ENCODE data around the gene SEC23B. TPM values are rescaled to one million over a fixed set of nuclear protein-coding genes. Genes with fewer than 3 reads are reported as not detected.
A peak's percentile ranks its signal among the peaks of the same experiment; 100 is the strongest.
"Not testable (repeated sequence)": the region's sequence is repeated elsewhere in the genome, so short reads cannot be mapped to it uniquely, and the experiment has no call there.

SEC23B gene
- polyA plus RNA-seq (ENCODE audit: low read depth in 6 of 6): 10 to 100 TPM; 32.5 to 55.5 (median 39.7) TPM

DNA sequence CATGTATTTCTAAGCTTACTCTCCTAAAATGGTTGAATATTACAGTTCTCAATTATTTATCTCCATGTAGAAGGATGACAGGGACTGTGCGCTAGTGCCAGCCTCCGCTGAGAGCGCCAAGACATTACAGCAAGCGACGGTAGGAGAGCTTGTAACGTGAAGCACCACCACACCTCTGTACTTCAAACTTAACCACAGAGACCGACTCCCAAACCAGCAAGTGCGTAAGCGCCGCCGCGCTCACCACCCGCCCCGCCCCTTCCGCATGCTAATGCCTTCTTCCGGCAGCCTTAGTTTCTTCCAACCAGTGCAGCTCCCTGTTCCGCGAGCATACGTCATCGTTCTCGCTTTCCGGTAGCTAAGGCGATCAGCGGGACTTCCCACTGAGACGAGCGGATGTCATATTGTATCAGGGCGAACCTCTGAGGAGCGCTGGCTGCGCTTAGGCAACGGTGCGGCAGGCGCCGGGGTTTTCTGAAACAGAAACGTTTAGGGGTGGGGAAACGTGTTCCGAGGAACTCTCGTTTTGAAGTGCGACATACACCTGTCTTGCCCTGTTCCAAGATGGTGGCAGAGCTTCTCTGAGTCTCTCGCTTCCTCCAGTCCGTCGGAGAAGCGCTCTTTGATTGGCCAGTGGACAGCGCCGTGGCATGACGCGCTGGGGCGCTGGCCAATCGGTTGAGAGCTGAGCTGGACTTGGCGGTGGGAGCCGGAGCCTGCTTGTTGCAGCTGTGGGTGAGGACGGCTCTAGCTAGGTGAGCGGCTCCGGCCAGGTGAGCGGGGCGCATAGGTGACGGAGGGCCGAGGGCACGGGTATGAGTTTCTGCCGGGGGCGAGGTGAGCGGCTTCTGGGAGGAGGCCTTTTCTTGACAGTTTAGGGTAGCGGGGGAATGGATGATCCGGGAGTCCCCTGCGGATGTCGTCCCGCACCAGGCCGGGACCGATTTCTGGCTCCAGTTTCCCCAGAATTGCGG is at the start of gene SEC23B:
TSS of gene SEC23B (plus strand) at position 723 of the 974 bp plus-strand sequence. CDS start 2,896 bp downstream, outside the sequence.
- H3K9me3 Mint-ChIP-seq: no peaks in the 10 kb centered on the region
- H3K36me3 Mint-ChIP-seq: peaks cover 6 to 20% of the 10 kb centered on the region in 2 donors
- H3K4me1 Mint-ChIP-seq: peaks cover 30 to 32% (median 30%) of the 10 kb centered on the region in 3 donors
- DNase-seq: peak; percentile 99
- H3K27me3 Mint-ChIP-seq: peaks cover 0 to 20% (median 2%) of the 10 kb centered on the region in 3 donors
- H3K27ac Mint-ChIP-seq: peak within 1 kb of the TSS; percentile 99 to 100 (median 100)
- H3K4me3 Mint-ChIP-seq: peak within 1 kb of the TSS; percentile 93 to 100 (median 98)
- peak; percentile 79 to 81 for ATAC-seq (ENCODE audit: low read depth in 2 of 2)

DNA sequence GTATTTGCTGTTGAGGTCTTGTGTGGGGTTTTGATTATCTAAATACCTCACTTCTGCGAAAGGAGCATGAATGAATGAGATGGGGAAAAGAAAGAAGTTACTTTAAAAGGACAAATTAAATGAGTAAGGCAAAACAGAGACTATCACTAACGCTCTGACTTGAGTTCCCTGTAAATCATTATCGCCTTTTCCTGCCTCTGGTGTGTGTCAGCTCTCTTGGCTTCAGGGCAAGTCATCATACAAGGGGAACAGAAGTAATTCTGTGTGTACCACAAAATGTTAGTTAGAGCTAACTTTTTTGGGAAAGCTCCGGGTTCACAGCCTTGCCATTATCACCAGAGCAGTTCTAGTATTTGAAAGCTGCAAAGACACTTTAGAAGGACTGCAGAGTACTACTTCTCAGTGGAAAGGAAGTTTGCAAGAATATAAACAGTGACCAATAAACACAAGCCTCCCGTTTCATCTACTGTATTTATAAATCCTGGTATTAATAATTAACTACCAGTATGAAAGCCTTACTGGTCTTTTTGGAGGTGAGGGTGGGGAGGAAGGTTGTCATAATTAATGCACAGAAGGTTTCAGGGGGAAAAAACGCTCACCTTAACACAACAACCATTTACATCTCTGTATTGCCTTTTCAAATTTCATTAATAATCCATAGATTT is 42.1 kb upstream of the SEC23B start:
- Mint-ChIP-seq H3K4me1 (peaks cover 15 to 27% (median 16%) of the 10 kb centered on the region in 3 donors), H3K27ac (peak overlapping the region in 4 of 6 donors; percentile 11 to 99 (median 80)), H3K36me3 (no peaks in the 10 kb centered on the region), H3K27me3 (no peaks in the 10 kb centered on the region), H3K4me3 (peak overlapping the region in 6 of 8 donors; percentile 95 to 99 (median 98)), H3K9me3 (no peaks in the 10 kb centered on the region)
- ATAC-seq (ENCODE audit: low read depth in 2 of 2) (no peak), DNase-seq (no peak)

DNA sequence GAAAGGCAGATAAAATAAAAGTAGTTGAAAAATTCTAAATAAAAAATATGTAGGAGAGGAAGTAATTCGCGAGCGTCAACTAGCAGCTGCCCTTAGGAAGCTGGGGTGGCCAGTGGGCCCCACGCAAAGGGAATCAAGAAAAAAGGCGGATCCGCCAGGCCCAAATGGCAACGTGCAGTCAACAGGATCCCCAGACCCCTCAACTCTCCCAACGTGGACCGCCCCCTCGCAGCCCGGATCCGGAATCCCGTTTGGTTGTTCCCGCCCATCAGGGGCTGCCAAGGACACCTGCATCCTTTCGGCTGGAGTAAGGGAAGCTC is 41.2 kb upstream of the SEC23B start:
- Mint-ChIP-seq H3K27me3 (no peaks in the 10 kb centered on the region), H3K36me3 (no peaks in the 10 kb centered on the region), H3K4me3 (peak overlapping the region; percentile 95 to 99 (median 98)), H3K9me3 (no peaks in the 10 kb centered on the region), H3K27ac (peak overlapping the region; percentile 96 to 100 (median 99)), H3K4me1 (peaks cover 15 to 27% (median 16%) of the 10 kb centered on the region in 3 donors)
- ATAC-seq (ENCODE audit: low read depth in 2 of 2): no peak
- DNase-seq: no peak

- DNase-seq: peak; percentile 92
- H3K4me3 Mint-ChIP-seq: peak within 1 kb of the TSS; percentile 95 to 99 (median 98)
- H3K9me3 Mint-ChIP-seq: no peaks in the 10 kb centered on the region
- no peaks in the 10 kb centered on the region for H3K36me3 Mint-ChIP-seq
- peak; percentile 85 for ATAC-seq (ENCODE audit: low read depth in 2 of 2)
- peak within 1 kb of the TSS; percentile 96 to 100 (median 99) for H3K27ac Mint-ChIP-seq
- H3K4me1 Mint-ChIP-seq: peaks cover 15 to 27% (median 16%) of the 10 kb centered on the region in 3 donors
- no peaks in the 10 kb centered on the region for H3K27me3 Mint-ChIP-seq
These were observed 40.6 kb upstream of the SEC23B start, which contains the start of the genes DZANK1 and POLR3F for GRCh38 chr20:18466894-18467730. TSS of gene DZANK1 (minus strand) at chr20:18467030. CDS start at chr20:18465358, 1,672 bp downstream. TSS of gene POLR3F (plus strand) at chr20:18467390. CDS start at chr20:18467507, 117 bp downstream.

GRCh38 chr20:18477218-18477617 is 30.5 kb upstream of the SEC23B start:
- no peak for DNase-seq
- ATAC-seq (ENCODE audit: low read depth in 2 of 2): no peak
- H3K4me1 Mint-ChIP-seq: no peaks in the 10 kb centered on the region
- H3K9me3 Mint-ChIP-seq: no peaks in the 10 kb centered on the region
- peaks cover 23 to 28% of the 10 kb centered on the region in 2 donors for H3K36me3 Mint-ChIP-seq
- no peak overlapping the region for H3K27ac Mint-ChIP-seq
- H3K27me3 Mint-ChIP-seq: no peaks in the 10 kb centered on the region
- H3K4me3 Mint-ChIP-seq: no peak overlapping the region

- Mint-ChIP-seq H3K27ac (no peak overlapping the region), H3K36me3 (peaks cover 28 to 29% of the 10 kb centered on the region in 2 donors), H3K4me1 (no peaks in the 10 kb centered on the region), H3K4me3 (no peak overlapping the region), H3K9me3 (no peaks in the 10 kb centered on the region), H3K27me3 (no peaks in the 10 kb centered on the region)
- ATAC-seq (ENCODE audit: low read depth in 2 of 2): no peak
- no peak for DNase-seq
These were observed 29.9 kb upstream of the SEC23B start for GRCh38 chr20:18477821-18478220.

GRCh38 chr20:18481596-18481995 is 26.1 kb upstream of the SEC23B start:
- ATAC-seq (ENCODE audit: low read depth in 2 of 2) (no peak), DNase-seq (no peak)
- peaks cover 7 to 13% of the 10 kb centered on the region in 2 donors for H3K36me3 Mint-ChIP-seq
- no peaks in the 10 kb centered on the region for H3K27me3 Mint-ChIP-seq
- no peak overlapping the region for H3K4me3 Mint-ChIP-seq
- no peaks in the 10 kb centered on the region for H3K4me1 Mint-ChIP-seq
- H3K27ac Mint-ChIP-seq: peak overlapping the region in 2 of 6 donors; percentile 24 to 71
- no peaks in the 10 kb centered on the region for H3K9me3 Mint-ChIP-seq

DNA sequence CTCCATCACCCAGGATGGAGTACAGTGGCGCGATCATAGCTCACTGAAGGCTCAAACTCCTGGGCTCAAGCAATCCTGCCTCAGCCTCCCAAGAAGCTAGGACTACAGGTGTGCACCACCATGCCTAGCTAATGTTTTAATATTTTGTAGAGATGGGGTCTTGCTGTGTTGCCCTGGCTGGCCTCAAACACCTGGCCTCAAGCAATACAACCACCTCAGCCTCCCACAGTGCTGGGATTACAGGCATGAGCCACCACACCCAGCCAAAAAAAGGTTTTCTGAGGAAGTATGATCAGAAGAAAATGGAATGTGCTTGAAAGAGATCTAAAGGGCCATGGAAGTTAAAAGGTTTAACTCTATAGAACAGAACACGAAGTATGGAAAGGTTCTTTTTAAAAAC is 19.4 kb upstream of the SEC23B start:
- Mint-ChIP-seq H3K27me3 (no peaks in the 10 kb centered on the region), H3K9me3 (no peaks in the 10 kb centered on the region), H3K36me3 (peaks cover 12 to 15% of the 10 kb centered on the region in 2 donors), H3K4me3 (no peak overlapping the region), H3K4me1 (peaks cover 0 to 3% (median 0%) of the 10 kb centered on the region in 3 donors), H3K27ac (no peak overlapping the region)
- ATAC-seq (ENCODE audit: low read depth in 2 of 2) (no peak), DNase-seq (no peak)

DNA sequence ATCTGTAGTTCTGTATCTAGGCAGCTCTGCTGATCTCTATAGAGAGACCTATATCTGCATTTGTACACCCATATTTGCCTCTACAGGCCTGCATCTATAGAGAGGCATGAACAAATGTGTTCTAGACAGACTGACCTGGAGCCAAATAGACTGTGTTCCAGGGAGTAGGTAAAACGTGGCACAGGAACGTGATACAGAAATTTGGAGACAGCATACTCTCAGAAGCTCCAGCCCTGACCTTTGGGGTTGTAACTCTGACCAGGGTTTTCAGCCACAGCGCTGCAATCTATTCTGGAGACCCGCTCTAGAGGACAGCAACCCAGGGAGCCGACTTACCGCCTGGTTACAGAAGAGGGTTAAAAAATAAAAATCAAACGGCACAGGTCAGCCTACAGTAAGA is 11.7 kb upstream of the SEC23B start:
- Mint-ChIP-seq H3K27me3 (peaks cover 0 to 4% (median 0%) of the 10 kb centered on the region in 3 donors), H3K4me1 (peaks cover 9 to 11% (median 11%) of the 10 kb centered on the region in 3 donors), H3K27ac (peak overlapping the region in 5 of 6 donors; percentile 39 to 96 (median 90)), H3K36me3 (peaks cover 0 to 13% of the 10 kb centered on the region in 2 donors), H3K4me3 (peak overlapping the region; percentile 15 to 99 (median 96)), H3K9me3 (no peaks in the 10 kb centered on the region)
- no peak for ATAC-seq (ENCODE audit: low read depth in 2 of 2)
- no peak for DNase-seq

DNA sequence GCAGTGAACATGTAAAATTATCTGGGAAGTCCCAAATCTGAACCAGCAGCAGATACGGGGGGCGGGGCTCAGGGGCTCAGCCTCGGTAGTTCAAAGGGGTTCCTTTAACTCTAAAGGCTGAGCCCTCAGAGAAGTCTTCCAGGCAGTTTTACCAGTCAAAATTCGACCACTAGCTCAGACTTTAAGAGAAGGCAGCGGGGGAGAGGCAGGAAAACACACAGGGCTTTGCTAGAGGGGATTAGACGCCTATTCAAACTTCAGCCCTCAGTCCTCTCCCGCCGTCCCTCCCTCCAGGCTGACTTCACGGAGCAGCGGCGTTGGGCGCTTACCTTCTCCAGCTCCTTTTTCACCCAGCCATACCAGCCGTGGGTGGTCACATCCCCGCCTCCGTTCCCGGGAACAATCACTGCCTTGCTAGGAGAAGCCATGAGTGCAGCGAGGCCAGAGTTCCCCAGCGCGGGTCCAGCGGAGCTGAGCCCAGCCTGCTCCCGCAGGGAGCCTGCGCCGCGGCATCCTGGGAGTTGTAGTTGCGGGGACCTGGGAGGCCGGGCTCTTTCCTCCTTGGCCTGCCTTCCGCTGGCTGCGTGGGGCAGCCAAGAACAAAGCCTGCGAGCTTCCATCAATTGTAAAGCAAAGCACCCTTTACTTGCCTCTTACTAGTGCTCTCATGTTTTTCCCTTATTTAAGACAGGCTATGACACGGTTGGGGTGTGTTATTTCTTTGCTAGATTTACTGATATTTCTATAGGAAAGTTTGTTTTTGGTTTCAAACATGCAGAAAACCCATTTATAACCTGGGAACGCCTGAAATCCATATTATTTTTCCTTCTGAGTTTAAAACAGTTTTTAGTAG is 10.8 kb upstream of the SEC23B start, which contains the start of gene RBBP9:
TSS of gene RBBP9 (minus strand) at position 486 of the 853 bp plus-strand sequence. CDS start at position 428, 58 bp downstream.
- H3K4me1 Mint-ChIP-seq: peaks cover 9 to 11% (median 10%) of the 10 kb centered on the region in 3 donors
- peak; percentile 95 to 97 for ATAC-seq (ENCODE audit: low read depth in 2 of 2)
- H3K4me3 Mint-ChIP-seq: peak within 1 kb of the TSS; percentile 93 to 99 (median 97)
- H3K9me3 Mint-ChIP-seq: no peaks in the 10 kb centered on the region
- peaks cover 5 to 10% of the 10 kb centered on the region in 2 donors for H3K36me3 Mint-ChIP-seq
- H3K27me3 Mint-ChIP-seq: peaks cover 2 to 9% (median 5%) of the 10 kb centered on the region in 3 donors
- peak within 1 kb of the TSS; percentile 90 to 97 (median 95) for H3K27ac Mint-ChIP-seq
- peak; percentile 74 for DNase-seq

GRCh38 chr20:18497603-18498002 is 10.1 kb upstream of the SEC23B start:
- Mint-ChIP-seq H3K27ac (peak overlapping the region in 5 of 6 donors; percentile 90 to 97 (median 95)), H3K36me3 (peaks cover 8 to 10% of the 10 kb centered on the region in 2 donors), H3K4me3 (peak overlapping the region; percentile 93 to 99 (median 97)), H3K9me3 (no peaks in the 10 kb centered on the region), H3K4me1 (peaks cover 8 to 11% (median 9%) of the 10 kb centered on the region in 3 donors), H3K27me3 (peaks cover 7 to 16% (median 12%) of the 10 kb centered on the region in 3 donors)
- no peak for DNase-seq
- no peak for ATAC-seq (ENCODE audit: low read depth in 2 of 2)

- not testable (repeated sequence) for DNase-seq; H3K36me3 Mint-ChIP-seq; H3K9me3 Mint-ChIP-seq; H3K4me1 Mint-ChIP-seq; ATAC-seq (ENCODE audit: low read depth in 2 of 2); H3K27ac Mint-ChIP-seq
- Mint-ChIP-seq H3K27me3 (peaks cover 7 to 34% (median 13%) of the 10 kb centered on the region in 3 donors), H3K4me3 (peak overlapping the region in 1 of 8 donors; percentile 13)
These were observed 6.1 kb upstream of the SEC23B start for GRCh38 chr20:18501672-18502071.
